AG04449 (cell line): ENCODE measurements around the gene ZC3H12D.

Experiments used
- CTCF ChIA-PET: fragments of 350-600 bp; formaldehyde crosslinking; extraction: SDS; loops from one replicate; lab custom pipeline; 2021; ENCODE audit warnings: antibody characterized with exemption; lab: Yijun Ruan, JAX
- POLR2A ChIA-PET: fragments of 400-600, 350-600 bp; formaldehyde crosslinking; extraction: SDS; loops from one replicate; lab custom pipeline; 2020; ENCODE audit warnings: antibody characterized with exemption, inconsistent platforms; lab: Yijun Ruan, JAX
- DNase-seq: peaks from one replicate; pipeline ENCODE4 v3.0.0-alpha.2; 2010; ENCODE audit warnings: low read depth, low spot score
- H3K4me3 ChIP-seq: 2 replicates; pipeline ENCODE4 v1.5.1; 2011; ENCODE audit warnings: low read depth, mild to moderate bottlenecking, control low read depth, low read length
- CTCF ChIP-seq: IDR thresholded peaks from one replicate; pipeline ENCODE4 v1.5.1; 2011; ENCODE audit warnings: mild to moderate bottlenecking, moderate library complexity, low read length, control low read depth, inconsistent platforms; ENCODE audit not compliant: insufficient read depth; ENCODE audit errors: missing control alignments

The ZC3H12D gene

DNA sequence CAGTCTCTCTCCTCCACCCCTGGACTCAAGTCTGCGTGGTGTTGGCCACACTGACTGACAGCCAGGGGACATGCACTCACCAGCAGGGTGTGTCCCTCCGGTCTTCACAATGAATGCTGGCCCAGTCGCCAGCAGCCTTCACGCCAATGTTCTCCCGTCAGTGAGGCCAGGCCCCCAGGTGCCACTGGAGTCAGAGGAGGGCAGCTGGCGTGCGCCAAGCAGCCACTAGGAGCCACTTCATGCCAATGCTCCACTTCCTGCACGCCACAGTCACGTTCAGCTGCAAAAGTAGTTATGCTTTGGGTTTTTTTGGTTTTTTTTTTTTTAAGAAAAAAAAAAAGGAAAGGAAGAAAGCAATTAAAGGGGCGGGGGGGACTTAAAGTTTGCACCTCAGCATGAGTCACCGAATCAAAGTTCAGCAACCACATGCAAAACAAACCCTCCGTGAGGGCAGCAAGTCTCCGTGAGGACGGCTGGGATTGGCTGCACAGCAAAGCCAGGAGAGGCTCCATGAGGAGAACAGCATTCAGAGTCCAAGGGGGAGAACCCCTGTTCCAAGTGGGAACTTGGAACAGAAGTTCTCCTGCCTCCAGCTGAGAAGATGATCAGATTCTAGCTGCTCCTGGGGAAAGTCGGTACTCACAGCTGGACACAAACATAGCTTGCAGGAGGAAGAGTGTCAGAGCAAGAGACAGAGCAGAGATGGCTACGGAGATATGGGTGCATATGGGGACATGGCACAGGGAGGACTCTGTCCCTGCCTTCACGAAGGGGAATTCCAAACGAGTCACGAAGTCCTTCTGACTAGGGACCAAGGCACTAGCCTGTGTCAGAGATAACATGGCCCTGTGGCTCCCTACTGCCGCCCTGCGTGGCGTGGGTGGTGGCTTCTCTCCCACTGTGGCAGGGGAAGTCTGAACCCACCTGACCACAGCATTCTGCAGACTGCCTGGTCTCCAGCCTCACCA is at the start of gene ZC3H12D:
Gene ZC3H12D (minus strand): TSS at position 282 of the 968 bp plus-strand sequence. CDS start 10,471 bp downstream, outside the sequence.
- CTCF ChIA-PET: interaction anchor here (1.4 kb wide), 1 partner anchor 457 kb away, joined by 3 read pairs; no protein-coding TSS in a partner anchor

GRCh38 chr6:149529650-149530049 is 44.8 kb upstream of the ZC3H12D start:
- POLR2A ChIA-PET: no interaction called here
- CTCF ChIA-PET: interaction anchor here (5.5 kb wide), 1 partner anchor 13 kb away, joined by 52 read pairs; no protein-coding TSS in a partner anchor
- no peak for TF ChIP-seq CTCF

More for the DNA sequence above, at the start of gene ZC3H12D:
- POLR2A ChIA-PET: no interaction called here
- H3K4me3 ChIP-seq: no peak within 1 kb of the TSS
- no peak for TF ChIP-seq CTCF
- no peak for DNase-seq

GRCh38 chr6:149515494-149515893 is 30.7 kb upstream of the ZC3H12D start:
- POLR2A ChIA-PET: no interaction called here
- CTCF ChIA-PET: interaction anchor here (0.8 to 7.7 kb wide), 10 partner anchors 12 to 938 kb away, joined by 3 to 136 read pairs (median 5); partner anchors contain the start of gene PPIL4
- no peak overlapping the region for H3K4me3 ChIP-seq

More at GRCh38 chr6:149529650-149530049, 44.8 kb upstream of the ZC3H12D start:
- H3K4me3 ChIP-seq: no peak overlapping the region
- DNase-seq: no peak

GRCh38 chr6:149513915-149514314 is 29.1 kb upstream of the ZC3H12D start:
- TF ChIP-seq CTCF: no peak
- no peak overlapping the region for H3K4me3 ChIP-seq
- ChIA-PET POLR2A (no interaction called here), CTCF (interaction anchor here (0.9 to 7.7 kb wide), 5 partner anchors 10 to 484 kb away, joined by 3 to 136 read pairs (median 3); no protein-coding TSS in a partner anchor)
- no peak for DNase-seq

More at GRCh38 chr6:149515494-149515893, 30.7 kb upstream of the ZC3H12D start:
- no peak for TF ChIP-seq CTCF
- no peak for DNase-seq

DNA sequence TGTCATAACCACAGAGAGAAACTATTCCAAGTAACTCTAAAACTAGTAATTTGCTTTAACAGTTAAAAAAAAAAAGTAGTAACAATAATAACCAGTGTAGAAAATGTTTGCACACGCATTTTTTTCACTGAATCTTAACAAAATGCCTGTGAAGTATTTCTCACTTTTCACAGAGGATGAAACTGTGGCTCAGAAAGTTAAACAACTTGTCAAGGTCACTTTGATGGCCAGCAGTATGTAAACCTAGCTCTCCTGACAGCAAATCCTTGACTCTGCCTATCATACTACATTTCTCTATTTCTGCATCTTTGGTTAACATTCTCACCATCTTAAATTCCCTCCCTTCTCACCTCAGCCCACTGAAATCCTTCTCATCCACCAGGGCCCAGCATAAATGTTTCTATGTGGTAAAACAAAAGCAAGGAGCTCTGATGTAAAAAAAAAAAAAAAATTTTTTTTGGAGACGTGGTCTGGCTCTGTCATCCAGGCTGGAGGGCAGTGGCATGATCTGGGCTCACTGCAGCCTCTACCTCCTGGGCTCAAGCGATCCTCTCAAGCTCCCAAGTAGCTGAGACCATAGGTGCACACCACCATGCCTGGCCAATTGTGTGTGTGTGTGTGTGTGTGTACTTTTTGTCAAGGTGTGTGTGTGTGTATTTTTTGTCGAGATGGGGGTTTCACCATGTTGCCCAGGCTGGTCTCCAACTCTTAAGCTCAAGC is 26.1 kb upstream of the ZC3H12D start:
- CTCF ChIA-PET: interaction anchor here (0.7 to 1.1 kb wide), 2 partner anchors 482 to 484 kb away, joined by 3 to 4 read pairs; no protein-coding TSS in a partner anchor
- POLR2A ChIA-PET: no interaction called here
- no peak overlapping the region for H3K4me3 ChIP-seq
- no peak for DNase-seq
- no peak for TF ChIP-seq CTCF
